ENCODE results near the gene DPF1. TPM values are rescaled to one million over a fixed set of nuclear protein-coding genes. Genes with fewer than 3 reads are reported as not detected.

Gene DPF1
- total and polyA plus RNA-seq, 8 donors: 0.19 to 0.37 (median 0.26) TPM; not detected in 5

GRCh38 chr19:38223617-38224013, 407 bp downstream of the DPF1 start:
- intact Hi-C loops (cut with DNase I): no loop called here
- Histone ChIP-seq H3K9me3 (no peaks in the 10 kb centered on the region), H3K27ac (no peak overlapping the region), H3K4me1 (peaks cover 0 to 3% (median under 1%) of the 10 kb centered on the region in 3 donors), H3K36me3 (no peaks in the 10 kb centered on the region), H3K4me3 (peak overlapping the region in 2 of 4 donors; percentile 33 to 52), H3K27me3 (peaks cover 0 to 7% (median under 1%) of the 10 kb centered on the region in 4 donors)
- WGBS, 2 donors: 7 to 8% methylated on average over 13 of the region's 13 CpGs
- TF ChIP-seq CTCF (IDR thresholded peaks at IDR 0.05): no peak
- FAIRE-seq (no peak), ATAC-seq (no peak), DNase-seq (no peak)

DNA sequence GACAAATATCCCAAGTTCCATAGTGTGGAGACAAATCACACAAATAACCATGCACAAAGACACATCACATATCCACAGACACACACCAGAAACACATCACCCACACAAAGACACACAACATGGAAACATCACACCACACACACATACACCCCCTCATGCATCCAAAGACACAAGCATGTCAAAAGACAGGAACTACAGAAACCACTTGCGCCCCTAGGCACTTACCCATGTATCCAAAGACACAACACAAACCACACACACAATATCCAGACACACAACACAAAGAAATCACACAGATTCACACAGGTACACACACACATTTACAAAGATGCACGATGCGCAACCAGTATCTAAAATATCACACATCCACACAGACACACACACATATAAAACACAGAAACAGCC, 901 bp downstream of the DPF1 start:
- Histone ChIP-seq H3K4me3 (no peak overlapping the region), H3K27ac (no peak overlapping the region), H3K27me3 (peaks cover 0 to 7% (median 0%) of the 10 kb centered on the region in 4 donors), H3K9me3 (no peaks in the 10 kb centered on the region), H3K4me1 (peaks cover 0 to 3% (median 0%) of the 10 kb centered on the region in 3 donors), H3K36me3 (no peaks in the 10 kb centered on the region)
- ATAC-seq (no peak), FAIRE-seq (no peak), DNase-seq (no peak)
- TF ChIP-seq CTCF (IDR thresholded peaks at IDR 0.05): no peak
- 79 to 85% methylated on average over 3 of the region's 3 CpGs for WGBS, 2 donors
- intact Hi-C loops (cut with DNase I): no loop called here

- no peak for TF ChIP-seq CTCF (IDR thresholded peaks at IDR 0.05)
Measured at GRCh38 chr19:38221919-38222830, 1.8 kb downstream of the DPF1 start.

DNA sequence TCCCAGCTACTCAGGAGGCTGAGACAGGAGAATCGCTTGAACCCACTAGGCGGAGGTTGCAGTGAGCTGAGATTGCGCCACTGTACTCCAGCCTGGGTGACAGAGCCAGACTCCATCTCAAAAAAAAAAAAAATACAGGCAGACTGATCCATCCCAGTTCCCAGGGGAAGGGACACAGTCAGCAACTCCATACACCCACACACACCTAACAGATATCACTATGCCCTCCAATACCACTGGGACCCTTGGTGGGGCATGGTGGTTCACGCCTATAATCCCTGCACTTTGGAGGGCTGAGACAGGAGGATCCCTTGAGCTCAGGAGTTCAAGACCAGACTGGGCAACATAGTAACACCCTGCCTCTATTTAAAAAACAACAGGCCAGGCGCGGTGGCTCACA, 2.6 kb downstream of the DPF1 start:
- WGBS, 2 donors: 90 to 95% methylated on average over 6 of the region's 6 CpGs
- Histone ChIP-seq H3K4me3 (no peak overlapping the region), H3K36me3 (no peaks in the 10 kb centered on the region), H3K4me1 (peaks cover 0 to 3% (median 0%) of the 10 kb centered on the region in 3 donors), H3K27ac (no peak overlapping the region), H3K27me3 (peaks cover 0 to 7% (median 0%) of the 10 kb centered on the region in 4 donors), H3K9me3 (no peaks in the 10 kb centered on the region)
- no peak for TF ChIP-seq CTCF (IDR thresholded peaks at IDR 0.05)
- FAIRE-seq: no peak
- no peak for ATAC-seq
- intact Hi-C loops (cut with DNase I): no loop called here
- no peak for DNase-seq

More at GRCh38 chr19:38221919-38222830, 1.8 kb downstream of the DPF1 start:
- H3K9me3 ChIP-seq: no peaks in the 10 kb centered on the region
- H3K4me3 ChIP-seq: no peak overlapping the region
- peaks cover 0 to 7% (median 0%) of the 10 kb centered on the region in 4 donors for H3K27me3 ChIP-seq
- no peaks in the 10 kb centered on the region for H3K36me3 ChIP-seq
- DNase-seq (no peak), ATAC-seq (no peak), FAIRE-seq (no peak)
- no peak overlapping the region for H3K27ac ChIP-seq
- H3K4me1 ChIP-seq: peaks cover 0 to 3% (median 0%) of the 10 kb centered on the region in 3 donors
- intact Hi-C loops (cut with DNase I): no loop called here
- WGBS, 2 donors: 46 to 51% methylated on average over 50 to 64 of the region's 64 CpGs

DNA sequence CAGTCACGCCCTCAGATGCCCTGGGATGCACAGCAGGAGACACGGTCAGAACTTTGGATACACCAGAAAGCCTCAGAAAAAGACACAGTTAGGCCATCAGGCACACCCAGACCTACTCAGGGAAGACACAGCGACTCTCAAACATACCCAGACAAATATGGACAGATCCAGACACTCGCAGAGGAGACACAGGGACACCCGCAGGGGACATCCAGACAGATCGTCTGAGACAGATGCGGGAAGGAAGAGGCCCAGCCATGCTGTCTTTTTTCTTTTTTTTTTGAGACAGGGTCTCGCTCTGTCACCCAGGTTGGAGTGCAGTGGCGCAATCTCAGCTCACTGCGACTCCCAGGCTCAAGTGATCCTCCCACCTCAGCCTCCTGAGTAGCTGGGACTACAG, 4.8 kb downstream of the DPF1 start:
- Histone ChIP-seq H3K36me3 (no peaks in the 10 kb centered on the region), H3K9me3 (no peaks in the 10 kb centered on the region), H3K4me1 (peaks cover 0 to 3% (median 0%) of the 10 kb centered on the region in 3 donors), H3K27ac (no peak overlapping the region), H3K4me3 (no peak overlapping the region), H3K27me3 (peaks cover 0 to 7% (median 0%) of the 10 kb centered on the region in 4 donors)
- ATAC-seq: no peak
- no peak for TF ChIP-seq CTCF (IDR thresholded peaks at IDR 0.05)
- FAIRE-seq: no peak
- DNase-seq: no peak
- intact Hi-C loops (cut with DNase I): no loop called here
- WGBS, 2 donors: 84 to 91% methylated on average over 9 to 10 of the region's 10 CpGs

Data from pancreas (tissue), 10 donors.